Stimulated activated CD8-positive, alpha-beta memory T cell treated with anti-CD3 and anti-CD28 coated beads, Interleukin-2, amount 100 ng/mL, for 1 hour (primary cell): ENCODE measurements around the gene TTBK2.
"Not testable (repeated sequence)": the region's sequence is repeated elsewhere in the genome, so short reads cannot be mapped to it uniquely, and the experiment has no call there.

ENCODE experiments used
- DNase-seq, 2 donors: peaks; one replicate each; pipeline ENCODE4 v3.0.0-alpha.2; 2020; ENCODE audit warnings: low read depth in 2 of 2

TTBK2 gene

GRCh38 chr15:42764154-42764731, 156.3 kb downstream of the TTBK2 start:
- DNase-seq: not testable (repeated sequence)

GRCh38 chr15:42761813-42762212, 158.8 kb downstream of the TTBK2 start:
- DNase-seq: not testable (repeated sequence)

GRCh38 chr15:42760759-42761158, 159.8 kb downstream of the TTBK2 start:
- DNase-seq: no peak

GRCh38 chr15:42759093-42759492, 161.5 kb downstream of the TTBK2 start:
- no peak for DNase-seq

GRCh38 chr15:42750306-42750705, 170.3 kb downstream of the TTBK2 start:
- no peak for DNase-seq

GRCh38 chr15:42749266-42749665, 171.3 kb downstream of the TTBK2 start:
- no peak for DNase-seq

- DNase-seq: no peak
Observed at GRCh38 chr15:42744195-42744594, 176.4 kb downstream of the TTBK2 start.

- DNase-seq: no peak
Observed at GRCh38 chr15:42742149-42742548, 178.4 kb downstream of the TTBK2 start.

- no peak for DNase-seq
Observed at GRCh38 chr15:42741710-42742109, 178.9 kb downstream of the TTBK2 start.

GRCh38 chr15:42737529-42738328, 182.8 kb downstream of the TTBK2 start:
- no peak for DNase-seq

- DNase-seq: peak; percentile 87 to 91
Observed at GRCh38 chr15:42736793-42737528, 183.6 kb downstream of the TTBK2 start, which contains the start of gene CDAN1. Gene CDAN1, minus strand, starts transcription at chr15:42737128. Its CDS starts 26 bp downstream, at chr15:42737102.

GRCh38 chr15:42736178-42736792, 184.3 kb downstream of the TTBK2 start:
- no peak for DNase-seq

GRCh38 chr15:42735382-42736165, 185.0 kb downstream of the TTBK2 start:
- no peak for DNase-seq

GRCh38 chr15:42734076-42734672, 186.4 kb downstream of the TTBK2 start:
- no peak for DNase-seq

GRCh38 chr15:42733027-42733426, 187.6 kb downstream of the TTBK2 start:
- no peak for DNase-seq

GRCh38 chr15:42732095-42732827, 188.3 kb downstream of the TTBK2 start:
- DNase-seq: no peak

- no peak for DNase-seq
Observed at GRCh38 chr15:42731461-42731860, 189.1 kb downstream of the TTBK2 start.

- no peak for DNase-seq
Observed at GRCh38 chr15:42730536-42730935, 190.0 kb downstream of the TTBK2 start.

- DNase-seq: no peak
Observed at GRCh38 chr15:42730135-42730534, 190.4 kb downstream of the TTBK2 start.

- no peak for DNase-seq
Observed at GRCh38 chr15:42729409-42729808, 191.2 kb downstream of the TTBK2 start.
